HepG2 (cell line): Measurements from ENCODE around the gene PGM5.

ENCODE experiments used
- ELF4 ChIP-seq: sonication (generic); formaldehyde crosslinking; IDR thresholded peaks from 2 replicates; pipeline ENCODE4 v1.5.0; 2020; ENCODE audit warnings: missing genetic modification reagents, mild to moderate bottlenecking, moderate library complexity, borderline replicate concordance
- HOMEZ ChIP-seq: IDR thresholded peaks from 2 replicates; pipeline ENCODE4 v1.6.1; 2016; ENCODE audit warnings: low read depth
- MBNL3 ChIP-seq: fragments of 250-450 bp; sonication (Bioruptor Pico); conservative IDR thresholded peaks from 2 replicates; pipeline ENCODE4 v1.8.0; 2022; ENCODE audit warnings: mild to moderate bottlenecking, inconsistent platforms
- MXD4 ChIP-seq: IDR thresholded peaks from 2 replicates; pipeline ENCODE4 v1.6.1; 2016; ENCODE audit warnings: mild to moderate bottlenecking, missing biosample characterization, missing genetic modification reagents
- MYC ChIP-seq: sonication (generic); formaldehyde crosslinking; IDR thresholded peaks from 2 replicates; pipeline ENCODE4 v1.9.0; 2021; ENCODE audit warnings: missing genetic modification reagents, borderline replicate concordance
- NR3C1 ChIP-seq: sonication (generic); formaldehyde crosslinking; IDR thresholded peaks from 2 replicates; pipeline ENCODE4 v1.4.0; 2020; ENCODE audit warnings: missing genetic modification reagents
- ONECUT2 ChIP-seq: sonication (generic); formaldehyde crosslinking; IDR thresholded peaks from 2 replicates; pipeline ENCODE4 v1.4.0; 2020; ENCODE audit warnings: missing genetic modification reagents
- POLR2A ChIP-seq, 2 experiments: IDR thresholded peaks; 2 replicates each; pipeline ENCODE4 v1.6.1; 2011; ENCODE audit warnings: low read depth in 2 of 2, low read length in 2 of 2, mild to moderate bottlenecking in 1 of 2, moderate library complexity in 1 of 2; ENCODE audit not compliant: insufficient read depth in 1 of 2
- POLR2AphosphoS2 ChIP-seq: IDR thresholded peaks from 2 replicates; pipeline ENCODE4 v1.6.1; 2011; ENCODE audit warnings: low read depth, low read length, improper control_type of control experiment
- REST ChIP-seq, 2 experiments: IDR thresholded peaks; 2 replicates each; pipeline ENCODE4 v1.6.1; 2011 to 2012; ENCODE audit warnings: low read length in 2 of 2, borderline replicate concordance in 1 of 2, low read depth in 1 of 2, mild to moderate bottlenecking in 1 of 2, moderate library complexity in 1 of 2
- ZNF331 ChIP-seq: sonication (generic); formaldehyde crosslinking; IDR thresholded peaks from 2 replicates; pipeline ENCODE4 v1.4.0; 2020; ENCODE audit warnings: missing genetic modification reagents
- ZNF883 ChIP-seq: sonication (generic); formaldehyde crosslinking; IDR thresholded peaks from 2 replicates; pipeline ENCODE4 v1.5.1; 2020; ENCODE audit warnings: mild to moderate bottlenecking, missing genetic modification reagents; ENCODE audit errors: not compliant biosample characterization

GRCh38 chr9:68515326-68516017, 159.1 kb downstream of the PGM5 start:
- TF ChIP-seq ZNF883, result no peak
- TF ChIP-seq REST (IDR thresholded peaks at IDR 0.05; ENCODE audit: borderline replicate concordance in 1 of 2, low read depth in 1 of 2, low read length in 2 of 2), result no peak
- TF ChIP-seq POLR2A (IDR thresholded peaks at IDR 0.05; ENCODE audit: insufficient read depth in 1 of 2, low read depth in 2 of 2, low read length in 2 of 2), result no peak
- TF ChIP-seq HOMEZ (CRISPR knock-in tag), result no peak
- TF ChIP-seq MYC (CRISPR knock-in tag), result no peak
- no peak for TF ChIP-seq ZNF331
- TF ChIP-seq ONECUT2 (CRISPR knock-in tag), result no peak
- no peak for TF ChIP-seq POLR2AphosphoS2
- no peak for TF ChIP-seq MBNL3 (CRISPR knock-in tag)
- no peak for TF ChIP-seq NR3C1 (CRISPR knock-in tag)
- TF ChIP-seq ELF4 (CRISPR knock-in tag), result no peak
- no peak for TF ChIP-seq MXD4
